ENCODE results near the gene STK25. TPM values are rescaled to one million over a fixed set of nuclear protein-coding genes. Genes with fewer than 3 reads are reported as not detected.

STK25 gene
- total RNA-seq, 1 donor from 2014 or later = 211 TPM

DNA sequence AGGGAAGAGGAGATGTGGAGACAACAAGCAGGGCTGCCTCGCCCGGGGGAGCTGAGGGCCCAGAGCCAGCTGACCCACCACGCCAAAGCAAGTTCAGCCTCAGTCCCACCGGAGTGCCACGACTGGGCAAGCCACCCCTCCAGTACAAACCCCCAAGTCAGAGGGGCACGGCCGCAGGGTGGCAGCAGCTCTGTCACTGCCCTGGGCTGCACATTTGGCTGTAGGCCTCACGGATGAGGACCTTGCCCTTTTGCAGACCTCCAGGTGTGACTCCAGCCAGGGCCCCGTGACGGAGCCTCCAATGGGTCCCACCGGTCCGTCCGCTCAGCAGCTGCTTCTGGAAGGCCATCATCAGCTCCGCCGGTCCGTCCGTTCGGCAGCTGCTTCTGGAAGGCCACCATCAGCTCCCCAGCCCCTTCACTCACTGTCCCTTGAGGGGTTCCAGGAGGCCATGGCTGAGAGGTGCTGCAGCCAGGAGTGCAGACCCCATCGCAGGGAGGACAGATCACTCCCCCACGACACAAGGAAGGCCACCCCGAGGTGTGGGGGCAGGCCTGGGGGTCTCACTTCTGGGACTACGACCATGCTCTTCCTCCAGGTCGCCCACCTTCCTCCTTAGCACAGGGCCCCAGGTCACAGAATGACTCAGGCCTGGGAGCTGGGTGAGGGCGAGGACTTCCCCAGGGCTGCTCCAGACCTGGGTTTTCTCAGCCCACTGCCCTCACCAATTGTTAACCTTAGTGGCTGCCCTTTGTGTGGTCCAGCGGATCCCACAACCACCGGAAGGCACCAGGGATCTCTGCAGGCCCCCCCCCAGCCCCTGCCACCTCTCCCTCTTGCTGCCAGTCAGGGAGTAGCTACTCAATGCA, 24.6 kb upstream of the STK25 start:
- Histone ChIP-seq H4K20me1 (ENCODE audit: insufficient read depth, low read length) (no peaks in the 10 kb centered on the region), H3K9me3 (ENCODE audit: insufficient read depth, low read depth, low read length) (no peaks in the 10 kb centered on the region), H3K4me1 (ENCODE audit: insufficient read depth, low read length) (no peaks in the 10 kb centered on the region), H3K4me2 (ENCODE audit: low read length) (no peak overlapping the region), H3K36me3 (ENCODE audit: insufficient read depth, low read length) (no peaks in the 10 kb centered on the region), H2AFZ (ENCODE audit: low read depth, low read length) (no peak overlapping the region), H3K9ac (ENCODE audit: low read length) (no peak overlapping the region), H3K27ac (ENCODE audit: low read depth, low read length) (no peak overlapping the region), H3K4me3 (ENCODE audit: insufficient read depth, low read depth, low read length) (no peak overlapping the region), H3K27me3 (ENCODE audit: insufficient read depth, low read length) (peaks cover 3% of the 10 kb centered on the region), H3K79me2 (ENCODE audit: insufficient read depth, low read length) (no peaks in the 10 kb centered on the region)
- FAIRE-seq = no peak
- Mint-ChIP-seq H3K27ac (ENCODE audit: unreplicated experiment) (no peak overlapping the region), H3K27me3 (ENCODE audit: low read depth, unreplicated experiment) (peaks cover 39% of the 10 kb centered on the region), H3K4me1 (ENCODE audit: low read depth, unreplicated experiment) (no peaks in the 10 kb centered on the region), H3K9me3 (ENCODE audit: unreplicated experiment) (no peaks in the 10 kb centered on the region), H3K4me3 (ENCODE audit: unreplicated experiment) (no peak overlapping the region), H3K36me3 (ENCODE audit: low read depth, unreplicated experiment) (peaks cover 1% of the 10 kb centered on the region)
- TF ChIP-seq, protein P1, sequence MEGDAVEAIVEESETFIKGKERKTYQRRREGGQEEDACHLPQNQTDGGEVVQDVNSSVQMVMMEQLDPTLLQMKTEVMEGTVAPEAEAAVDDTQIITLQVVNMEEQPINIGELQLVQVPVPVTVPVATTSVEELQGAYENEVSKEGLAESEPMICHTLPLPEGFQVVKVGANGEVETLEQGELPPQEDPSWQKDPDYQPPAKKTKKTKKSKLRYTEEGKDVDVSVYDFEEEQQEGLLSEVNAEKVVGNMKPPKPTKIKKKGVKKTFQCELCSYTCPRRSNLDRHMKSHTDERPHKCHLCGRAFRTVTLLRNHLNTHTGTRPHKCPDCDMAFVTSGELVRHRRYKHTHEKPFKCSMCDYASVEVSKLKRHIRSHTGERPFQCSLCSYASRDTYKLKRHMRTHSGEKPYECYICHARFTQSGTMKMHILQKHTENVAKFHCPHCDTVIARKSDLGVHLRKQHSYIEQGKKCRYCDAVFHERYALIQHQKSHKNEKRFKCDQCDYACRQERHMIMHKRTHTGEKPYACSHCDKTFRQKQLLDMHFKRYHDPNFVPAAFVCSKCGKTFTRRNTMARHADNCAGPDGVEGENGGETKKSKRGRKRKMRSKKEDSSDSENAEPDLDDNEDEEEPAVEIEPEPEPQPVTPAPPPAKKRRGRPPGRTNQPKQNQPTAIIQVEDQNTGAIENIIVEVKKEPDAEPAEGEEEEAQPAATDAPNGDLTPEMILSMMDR (IDR thresholded peaks at IDR 0.05; ENCODE audit: insufficient read depth, low read depth, low read length) = no peak
- TF ChIP-seq EZH2 (IDR thresholded peaks at IDR 0.05; ENCODE audit: insufficient read depth, low read length) = no peak
- DNase-seq (ENCODE audit: low read depth) = no peak

DNA sequence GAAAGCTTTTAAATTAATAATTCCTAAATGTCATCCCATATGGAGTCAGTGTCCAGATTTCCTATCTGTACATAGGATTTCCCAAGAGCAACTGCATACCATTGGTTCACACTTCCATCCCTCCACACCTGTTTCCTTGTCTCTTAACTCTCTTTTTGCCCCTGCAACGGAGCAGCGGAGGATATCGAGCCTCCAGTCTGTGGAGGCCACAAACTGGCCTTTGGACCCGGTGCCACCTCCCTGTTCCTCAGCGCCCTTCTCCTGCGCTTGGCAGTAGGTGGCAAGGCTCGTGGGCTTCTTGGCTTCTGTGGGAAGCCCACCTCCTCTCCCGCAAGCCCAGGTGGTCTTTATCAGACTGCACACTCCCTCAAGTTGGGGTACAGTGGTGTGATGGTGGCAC, 23.8 kb upstream of the STK25 start:
- no peaks in the 10 kb centered on the region for H3K36me3 ChIP-seq (ENCODE audit: insufficient read depth, low read length)
- H4K20me1 ChIP-seq (ENCODE audit: insufficient read depth, low read length) = no peaks in the 10 kb centered on the region
- H3K4me3 ChIP-seq (ENCODE audit: insufficient read depth, low read depth, low read length) = no peak overlapping the region
- H3K9ac ChIP-seq (ENCODE audit: low read length) = no peak overlapping the region
- DNase-seq (ENCODE audit: low read depth) = no peak
- no peak overlapping the region for H3K4me2 ChIP-seq (ENCODE audit: low read length)
- no peak overlapping the region for H2AFZ ChIP-seq (ENCODE audit: low read depth, low read length)
- no peaks in the 10 kb centered on the region for H3K4me1 ChIP-seq (ENCODE audit: insufficient read depth, low read length)
- Mint-ChIP-seq H3K27ac (ENCODE audit: unreplicated experiment) (no peak overlapping the region), H3K4me1 (ENCODE audit: low read depth, unreplicated experiment) (no peaks in the 10 kb centered on the region), H3K4me3 (ENCODE audit: unreplicated experiment) (no peak overlapping the region), H3K9me3 (ENCODE audit: unreplicated experiment) (no peaks in the 10 kb centered on the region), H3K36me3 (ENCODE audit: low read depth, unreplicated experiment) (peaks cover 1% of the 10 kb centered on the region), H3K27me3 (ENCODE audit: low read depth, unreplicated experiment) (peaks cover 35% of the 10 kb centered on the region)
- no peaks in the 10 kb centered on the region for H3K9me3 ChIP-seq (ENCODE audit: insufficient read depth, low read depth, low read length)
- H3K27ac ChIP-seq (ENCODE audit: low read depth, low read length) = no peak overlapping the region
- peaks cover 3% of the 10 kb centered on the region for H3K27me3 ChIP-seq (ENCODE audit: insufficient read depth, low read length)
- TF ChIP-seq, protein P1 (IDR thresholded peaks at IDR 0.05; ENCODE audit: insufficient read depth, low read depth, low read length) = no peak
- no peak for TF ChIP-seq EZH2 (IDR thresholded peaks at IDR 0.05; ENCODE audit: insufficient read depth, low read length)
- FAIRE-seq = no peak
- H3K79me2 ChIP-seq (ENCODE audit: insufficient read depth, low read length) = no peaks in the 10 kb centered on the region

DNA sequence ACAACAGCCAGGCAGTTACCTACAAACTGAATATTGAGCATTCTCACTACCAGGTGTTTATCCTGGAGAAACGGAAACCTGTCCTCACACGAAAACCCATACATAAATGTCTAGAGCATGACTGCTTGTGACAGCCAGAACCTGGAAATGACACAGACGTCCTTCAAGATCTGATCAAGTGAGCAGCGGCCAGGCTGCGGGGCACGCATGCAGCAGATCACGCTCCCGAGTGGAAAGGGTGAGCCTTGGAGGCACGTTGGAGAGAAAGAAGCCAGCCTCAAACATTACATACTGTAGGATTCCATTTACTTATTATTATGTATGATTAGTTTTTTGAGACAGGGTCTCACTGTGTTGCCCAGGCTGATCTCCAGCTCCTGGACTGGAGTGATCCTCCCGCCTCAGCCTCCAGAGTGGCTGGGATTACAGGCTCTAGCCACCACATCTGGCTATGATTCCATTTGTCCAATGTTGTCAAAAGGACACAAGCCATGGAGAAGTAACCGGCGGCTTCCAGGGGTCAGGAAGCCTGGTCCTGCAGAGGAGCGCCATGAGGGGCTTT, 22.9 kb upstream of the STK25 start:
- no peaks in the 10 kb centered on the region for H3K36me3 ChIP-seq (ENCODE audit: insufficient read depth, low read length)
- H3K27me3 ChIP-seq (ENCODE audit: insufficient read depth, low read length) = peaks cover 3% of the 10 kb centered on the region
- no peak for FAIRE-seq
- H2AFZ ChIP-seq (ENCODE audit: low read depth, low read length) = no peak overlapping the region
- H3K27ac ChIP-seq (ENCODE audit: low read depth, low read length) = no peak overlapping the region
- peaks cover 7% of the 10 kb centered on the region for H3K9me3 Mint-ChIP-seq (ENCODE audit: unreplicated experiment)
- no peak overlapping the region for H3K4me2 ChIP-seq (ENCODE audit: low read length)
- DNase-seq (ENCODE audit: low read depth) = no peak
- H3K4me1 Mint-ChIP-seq (ENCODE audit: low read depth, unreplicated experiment) = no peaks in the 10 kb centered on the region
- H3K4me3 Mint-ChIP-seq (ENCODE audit: unreplicated experiment) = no peak overlapping the region
- no peak for TF ChIP-seq EZH2 (IDR thresholded peaks at IDR 0.05; ENCODE audit: insufficient read depth, low read length)
- TF ChIP-seq, protein P1 (IDR thresholded peaks at IDR 0.05; ENCODE audit: insufficient read depth, low read depth, low read length) = no peak
- H3K4me1 ChIP-seq (ENCODE audit: insufficient read depth, low read length) = no peaks in the 10 kb centered on the region
- H3K36me3 Mint-ChIP-seq (ENCODE audit: low read depth, unreplicated experiment) = peaks cover 3% of the 10 kb centered on the region
- H3K27me3 Mint-ChIP-seq (ENCODE audit: low read depth, unreplicated experiment) = peaks cover 35% of the 10 kb centered on the region
- no peak overlapping the region for H3K27ac Mint-ChIP-seq (ENCODE audit: unreplicated experiment)
- no peak overlapping the region for H3K4me3 ChIP-seq (ENCODE audit: insufficient read depth, low read depth, low read length)
- H3K79me2 ChIP-seq (ENCODE audit: insufficient read depth, low read length) = no peaks in the 10 kb centered on the region
- no peak overlapping the region for H3K9ac ChIP-seq (ENCODE audit: low read length)
- H3K9me3 ChIP-seq (ENCODE audit: insufficient read depth, low read depth, low read length) = no peaks in the 10 kb centered on the region
- no peaks in the 10 kb centered on the region for H4K20me1 ChIP-seq (ENCODE audit: insufficient read depth, low read length)
